ENCODE measurements around the gene HAUS5.

DNA sequence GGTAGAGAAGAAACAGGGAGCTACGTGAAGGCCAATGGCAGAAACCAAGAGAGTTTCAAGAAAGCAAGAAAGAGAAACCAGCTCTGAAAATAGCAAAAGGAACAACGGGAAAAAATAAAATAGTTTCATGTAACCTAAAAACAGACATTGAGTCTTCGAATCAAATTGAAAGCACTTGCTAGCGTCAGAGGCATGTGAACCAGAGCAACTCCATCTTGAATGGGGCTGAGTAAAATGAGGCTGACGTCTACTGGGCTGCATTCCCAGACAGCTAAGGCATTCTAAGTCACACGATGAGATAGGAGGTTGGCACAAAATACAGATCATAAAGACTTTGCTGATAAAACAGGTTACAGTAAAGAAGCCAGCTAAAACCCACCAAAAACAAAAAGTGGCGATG is 33.8 kb upstream of the HAUS5 start:
- TF ChIP-seq, protein P1, sequence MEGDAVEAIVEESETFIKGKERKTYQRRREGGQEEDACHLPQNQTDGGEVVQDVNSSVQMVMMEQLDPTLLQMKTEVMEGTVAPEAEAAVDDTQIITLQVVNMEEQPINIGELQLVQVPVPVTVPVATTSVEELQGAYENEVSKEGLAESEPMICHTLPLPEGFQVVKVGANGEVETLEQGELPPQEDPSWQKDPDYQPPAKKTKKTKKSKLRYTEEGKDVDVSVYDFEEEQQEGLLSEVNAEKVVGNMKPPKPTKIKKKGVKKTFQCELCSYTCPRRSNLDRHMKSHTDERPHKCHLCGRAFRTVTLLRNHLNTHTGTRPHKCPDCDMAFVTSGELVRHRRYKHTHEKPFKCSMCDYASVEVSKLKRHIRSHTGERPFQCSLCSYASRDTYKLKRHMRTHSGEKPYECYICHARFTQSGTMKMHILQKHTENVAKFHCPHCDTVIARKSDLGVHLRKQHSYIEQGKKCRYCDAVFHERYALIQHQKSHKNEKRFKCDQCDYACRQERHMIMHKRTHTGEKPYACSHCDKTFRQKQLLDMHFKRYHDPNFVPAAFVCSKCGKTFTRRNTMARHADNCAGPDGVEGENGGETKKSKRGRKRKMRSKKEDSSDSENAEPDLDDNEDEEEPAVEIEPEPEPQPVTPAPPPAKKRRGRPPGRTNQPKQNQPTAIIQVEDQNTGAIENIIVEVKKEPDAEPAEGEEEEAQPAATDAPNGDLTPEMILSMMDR (conservative IDR thresholded peaks at IDR 0.05; ENCODE audit: low read depth, low read length), result no peak
- no peak for TF ChIP-seq EZH2phosphoT487 (IDR thresholded peaks at IDR 0.05; ENCODE audit: borderline replicate concordance, low read length)
- TF ChIP-seq EZH2 (IDR thresholded peaks at IDR 0.05; ENCODE audit: low read length, unreplicated experiment), result no peak

Data from PC-3 (cell line).